Measurements from ENCODE around the gene UBE2D2.

The UBE2D2 gene

DNA sequence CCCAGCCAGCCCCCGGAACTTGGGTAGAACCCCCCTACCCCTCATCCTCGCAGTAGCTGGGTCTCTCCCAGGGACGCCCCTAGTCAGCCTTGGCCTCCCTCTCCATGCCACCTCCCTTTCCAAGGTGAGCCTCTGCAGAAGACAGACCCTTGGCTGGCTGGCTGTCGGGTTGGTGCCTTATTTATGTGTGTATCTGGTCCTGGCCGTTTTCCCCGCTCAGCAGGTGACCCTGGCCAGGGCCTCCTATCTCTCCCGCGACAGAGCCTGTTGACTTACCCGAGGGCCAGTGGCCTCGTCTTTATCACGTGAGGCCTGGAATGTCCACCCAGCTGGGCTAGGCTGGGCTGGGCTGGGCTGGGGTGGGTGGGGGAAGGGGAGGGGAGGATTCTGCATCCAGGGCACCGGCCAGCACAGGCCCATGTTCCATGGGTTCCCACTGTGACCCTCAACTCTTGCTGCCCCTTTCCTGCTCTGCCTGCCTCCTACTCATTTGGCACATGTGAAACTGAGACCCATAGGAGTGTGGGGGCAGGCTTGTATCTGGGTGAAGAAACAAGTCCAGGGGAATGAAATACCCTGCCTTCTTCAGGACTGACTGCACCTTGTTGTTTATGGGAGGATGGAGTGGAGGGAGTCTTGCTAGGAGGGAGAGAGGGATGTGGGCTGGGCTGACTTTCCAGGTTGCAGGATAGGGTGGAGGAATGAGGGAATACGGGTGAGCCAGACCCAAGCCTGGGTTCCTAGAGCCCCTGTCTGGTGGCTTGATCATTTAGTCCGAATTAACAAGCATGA, 90.1 kb downstream of the UBE2D2 start:
- H3K27ac ChIP-seq = no peak overlapping the region

DNA sequence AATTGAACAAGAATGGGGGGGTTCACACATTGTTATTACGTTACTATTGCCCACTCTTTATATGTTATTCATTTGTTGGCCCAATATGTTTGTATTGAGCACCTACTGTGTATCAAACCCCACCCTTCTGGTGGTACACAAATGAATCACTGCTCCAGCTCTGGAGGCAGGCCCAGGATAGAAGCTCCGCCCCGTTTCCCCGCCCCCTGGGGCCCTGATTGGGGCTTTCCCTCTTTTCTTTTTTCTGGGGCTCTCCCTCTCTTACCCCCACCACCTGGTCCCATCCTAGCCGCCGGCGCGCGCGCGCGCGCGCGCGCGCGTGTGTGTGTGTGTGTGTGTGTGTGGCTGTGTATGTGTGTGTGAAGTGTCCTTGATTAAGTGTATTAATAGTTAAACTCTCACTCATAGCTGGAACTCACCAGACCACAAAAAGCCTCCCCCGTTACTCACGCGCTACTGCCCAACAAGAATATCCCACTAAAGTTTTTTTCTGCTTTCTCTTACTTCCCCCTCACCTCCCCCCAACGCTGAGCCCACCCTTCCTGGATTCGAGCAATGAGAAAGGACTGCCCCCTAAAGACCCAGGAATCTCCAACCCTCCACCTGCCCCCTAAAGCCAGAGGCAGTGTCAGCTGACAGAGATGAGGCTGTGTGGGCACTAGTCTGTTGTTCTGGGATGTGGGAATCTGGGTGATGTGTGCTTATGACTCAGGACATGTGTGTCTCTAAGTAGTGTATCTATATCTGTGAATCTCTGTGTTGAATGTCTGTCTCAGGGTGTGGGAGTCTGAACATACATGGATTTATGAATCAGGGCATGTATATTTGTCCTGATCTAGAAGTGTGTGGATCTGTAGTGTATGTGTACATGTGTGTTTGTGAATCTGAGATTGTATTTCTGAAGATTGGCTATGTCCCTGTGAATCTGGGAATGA, 91.0 kb downstream of the UBE2D2 start:
- no peak overlapping the region for H3K27ac ChIP-seq

More for the DNA sequence above, 90.1 kb downstream of the UBE2D2 start:
- no peak for TF ChIP-seq ZFX (IDR thresholded peaks at IDR 0.05; ENCODE audit: borderline replicate concordance)
- TF ChIP-seq, protein P1, sequence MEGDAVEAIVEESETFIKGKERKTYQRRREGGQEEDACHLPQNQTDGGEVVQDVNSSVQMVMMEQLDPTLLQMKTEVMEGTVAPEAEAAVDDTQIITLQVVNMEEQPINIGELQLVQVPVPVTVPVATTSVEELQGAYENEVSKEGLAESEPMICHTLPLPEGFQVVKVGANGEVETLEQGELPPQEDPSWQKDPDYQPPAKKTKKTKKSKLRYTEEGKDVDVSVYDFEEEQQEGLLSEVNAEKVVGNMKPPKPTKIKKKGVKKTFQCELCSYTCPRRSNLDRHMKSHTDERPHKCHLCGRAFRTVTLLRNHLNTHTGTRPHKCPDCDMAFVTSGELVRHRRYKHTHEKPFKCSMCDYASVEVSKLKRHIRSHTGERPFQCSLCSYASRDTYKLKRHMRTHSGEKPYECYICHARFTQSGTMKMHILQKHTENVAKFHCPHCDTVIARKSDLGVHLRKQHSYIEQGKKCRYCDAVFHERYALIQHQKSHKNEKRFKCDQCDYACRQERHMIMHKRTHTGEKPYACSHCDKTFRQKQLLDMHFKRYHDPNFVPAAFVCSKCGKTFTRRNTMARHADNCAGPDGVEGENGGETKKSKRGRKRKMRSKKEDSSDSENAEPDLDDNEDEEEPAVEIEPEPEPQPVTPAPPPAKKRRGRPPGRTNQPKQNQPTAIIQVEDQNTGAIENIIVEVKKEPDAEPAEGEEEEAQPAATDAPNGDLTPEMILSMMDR (IDR thresholded peaks at IDR 0.05) = no peak

GRCh38 chr5:139652788-139653241, 91.7 kb downstream of the UBE2D2 start:
- H3K27ac ChIP-seq = no peak overlapping the region
- TF ChIP-seq ZFX (IDR thresholded peaks at IDR 0.05; ENCODE audit: borderline replicate concordance) = no peak
- TF ChIP-seq, protein P1 (IDR thresholded peaks at IDR 0.05) = no peak

More for the DNA sequence above, 91.0 kb downstream of the UBE2D2 start:
- TF ChIP-seq, protein P1 (IDR thresholded peaks at IDR 0.05) = no peak
- TF ChIP-seq ZFX (IDR thresholded peaks at IDR 0.05; ENCODE audit: borderline replicate concordance) = no peak

DNA sequence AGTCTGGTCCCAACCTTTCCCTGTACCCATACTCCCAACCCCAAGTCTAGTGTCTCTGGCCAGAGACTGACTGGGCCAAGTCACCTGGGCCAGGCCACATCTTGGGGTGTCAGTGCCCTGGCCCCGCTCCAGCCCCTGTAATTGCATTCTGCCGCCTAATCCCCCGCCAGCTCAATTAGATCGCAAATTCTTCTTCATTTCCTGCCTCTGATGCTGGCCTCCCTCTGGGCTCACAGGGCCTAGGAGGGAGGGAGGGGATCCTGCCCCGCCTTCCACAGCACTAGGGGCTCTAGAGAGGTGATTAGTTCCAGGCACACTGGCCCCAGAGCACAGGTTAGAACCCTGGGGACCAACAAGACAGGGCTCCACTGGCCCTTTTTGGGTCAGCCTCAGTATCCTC, 92.5 kb downstream of the UBE2D2 start:
- TF ChIP-seq, protein P1 (IDR thresholded peaks at IDR 0.05) = no peak
- TF ChIP-seq ZFX (IDR thresholded peaks at IDR 0.05; ENCODE audit: borderline replicate concordance) = no peak
- no peak overlapping the region for H3K27ac ChIP-seq

- no peak overlapping the region for H3K27ac ChIP-seq
- no peak for TF ChIP-seq ZFX (IDR thresholded peaks at IDR 0.05; ENCODE audit: borderline replicate concordance)
- TF ChIP-seq, protein P1 (IDR thresholded peaks at IDR 0.05) = no peak
Measured at GRCh38 chr5:139654464-139654863, 93.3 kb downstream of the UBE2D2 start.

DNA sequence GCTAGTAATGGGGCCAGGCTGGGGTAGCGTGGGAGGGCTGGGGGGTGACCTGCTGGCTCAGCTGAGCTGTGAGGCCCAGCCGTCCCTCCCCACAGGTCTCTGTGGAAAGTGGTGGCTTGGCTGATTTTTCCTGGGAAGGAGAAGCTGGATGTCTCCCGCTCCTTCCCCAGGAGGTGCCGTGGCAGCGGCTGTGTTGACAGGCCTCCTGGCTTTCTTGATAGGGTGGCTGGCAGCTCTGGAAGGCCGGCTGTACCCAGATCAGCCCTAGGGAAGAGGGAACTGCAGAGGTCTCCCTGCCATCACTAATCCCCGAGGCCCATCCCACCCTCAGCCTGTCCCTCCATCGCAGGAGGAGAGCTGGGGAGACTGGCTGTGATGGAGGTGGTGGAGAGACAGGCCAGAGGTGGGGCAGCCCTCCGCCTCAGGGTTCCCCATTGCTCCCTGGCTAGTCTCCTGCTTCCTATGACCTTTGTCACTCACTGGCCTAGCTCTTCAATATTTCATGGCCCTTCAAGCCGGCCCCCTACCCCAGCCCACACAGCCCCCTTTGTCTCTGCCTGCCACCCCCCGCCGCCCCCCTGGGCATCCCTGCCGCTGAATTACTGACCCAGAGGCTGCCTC, 93.8 kb downstream of the UBE2D2 start:
- H3K27ac ChIP-seq = no peak overlapping the region
- TF ChIP-seq, protein P1 (IDR thresholded peaks at IDR 0.05) = no peak
- no peak for TF ChIP-seq ZFX (IDR thresholded peaks at IDR 0.05; ENCODE audit: borderline replicate concordance)
